ENCODE results near the gene LETM1. TPM values are rescaled to one million over a fixed set of nuclear protein-coding genes. Genes with fewer than 3 reads are reported as not detected.

The LETM1 gene
- total and polyA plus RNA-seq, 8 donors = 5.3 to 255 (median 52.1) TPM

GRCh38 chr4:1843852-1844251, 12.1 kb downstream of the LETM1 start:
- H3K9me3 ChIP-seq = no peaks in the 10 kb centered on the region
- TF ChIP-seq POLR2AphosphoS5 (IDR thresholded peaks at IDR 0.05) (no peak), POLR2A (IDR thresholded peaks at IDR 0.05) (no peak), EP300 (IDR thresholded peaks at IDR 0.05) (no peak)
- H3K4me3 ChIP-seq = no peak overlapping the region
- 73 to 85% (median 79%) methylated on average over 8 to 10 of the region's 10 CpGs for WGBS, 5 donors
- peaks cover 50 to 99% (median 93%) of the 10 kb centered on the region in 4 donors for H3K36me3 ChIP-seq
- no peaks in the 10 kb centered on the region for H3K27me3 ChIP-seq
- no peak for DNase-seq
- intact Hi-C loops (cut with DNase I; ENCODE audit: low total_unique reads) = no loop called here
- H3K27ac ChIP-seq = peak overlapping the region in 1 of 5 donors; percentile 2
- peaks cover 0 to 21% (median 9%) of the 10 kb centered on the region in 4 donors for H3K4me1 ChIP-seq

DNA sequence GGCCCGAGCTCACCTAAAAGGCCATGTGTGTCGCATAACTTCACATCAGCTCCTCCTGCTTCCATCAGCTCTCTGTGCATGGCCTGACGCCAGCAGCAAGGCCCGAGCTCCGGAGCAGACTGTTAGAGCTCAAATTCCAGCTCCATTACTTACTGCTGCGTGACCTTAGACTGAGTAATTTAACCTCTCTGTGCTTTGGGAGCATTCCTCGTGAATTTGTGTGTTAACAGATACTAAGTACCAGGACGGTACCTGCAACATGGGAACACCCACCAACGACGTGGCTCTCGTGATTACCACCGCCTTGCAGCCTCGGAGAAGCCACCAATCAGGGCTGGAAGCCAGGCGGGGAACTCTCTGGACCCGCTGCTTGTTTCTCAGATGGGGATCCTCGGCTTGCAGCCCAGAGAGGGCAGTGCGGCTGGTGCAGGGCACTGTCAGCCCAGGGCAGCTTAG, 12.9 kb downstream of the LETM1 start:
- no peaks in the 10 kb centered on the region for H3K27me3 ChIP-seq
- DNase-seq = no peak
- 84 to 87% (median 85%) methylated on average over 16 to 17 of the region's 17 CpGs for WGBS, 5 donors
- peak overlapping the region in 1 of 5 donors; percentile 2 for H3K27ac ChIP-seq
- H3K9me3 ChIP-seq = no peaks in the 10 kb centered on the region
- intact Hi-C loops (cut with DNase I; ENCODE audit: low total_unique reads) = no loop called here
- TF ChIP-seq EP300 (IDR thresholded peaks at IDR 0.05) (no peak), CTCF (IDR thresholded peaks at IDR 0.05) (no peak), POLR2AphosphoS5 (IDR thresholded peaks at IDR 0.05) (no peak), POLR2A (IDR thresholded peaks at IDR 0.05) (no peak)
- H3K36me3 ChIP-seq = peaks cover 59 to 99% (median 96%) of the 10 kb centered on the region in 4 donors
- H3K4me3 ChIP-seq = no peak overlapping the region
- peaks cover 0 to 21% (median 9%) of the 10 kb centered on the region in 4 donors for H3K4me1 ChIP-seq

DNA sequence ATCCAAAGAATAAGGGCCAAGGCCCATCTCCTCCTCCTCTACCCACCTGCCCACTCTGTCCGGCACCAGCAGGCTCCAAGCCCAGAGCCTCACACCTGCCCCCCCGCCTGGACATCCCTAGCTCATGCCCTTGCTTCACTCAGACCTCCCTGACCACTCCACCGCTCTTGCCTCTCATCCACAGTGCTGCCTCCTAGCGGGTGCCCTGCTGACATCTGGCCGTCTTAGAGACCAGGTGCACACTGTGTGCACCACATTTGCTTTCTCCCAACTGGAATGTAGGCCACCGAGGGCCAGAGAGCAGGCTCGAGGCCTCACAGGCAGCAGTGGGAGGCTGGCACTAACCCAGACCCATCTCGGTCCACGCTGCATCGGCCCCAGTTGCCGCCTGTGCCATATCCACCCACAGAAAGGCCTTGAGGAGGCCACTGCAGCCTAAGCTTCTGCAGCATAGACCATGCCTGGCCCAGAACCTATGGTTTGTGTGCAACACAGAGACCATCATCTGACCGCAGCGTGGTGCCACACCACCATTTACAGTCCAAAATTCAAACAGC, 13.5 kb downstream of the LETM1 start:
- WGBS, 5 donors = 90 to 94% (median 92%) methylated on average over 7 to 13 of the region's 13 CpGs
- no peak for DNase-seq
- Histone ChIP-seq H3K4me1 (peaks cover 0 to 21% (median 9%) of the 10 kb centered on the region in 4 donors), H3K4me3 (no peak overlapping the region), H3K27me3 (no peaks in the 10 kb centered on the region), H3K27ac (no peak overlapping the region), H3K36me3 (peaks cover 60 to 99% (median 96%) of the 10 kb centered on the region in 4 donors), H3K9me3 (no peaks in the 10 kb centered on the region)
- no peak for TF ChIP-seq POLR2AphosphoS5 (IDR thresholded peaks at IDR 0.05)
- TF ChIP-seq EP300 (IDR thresholded peaks at IDR 0.05) = no peak
- TF ChIP-seq POLR2A (IDR thresholded peaks at IDR 0.05) = no peak
- TF ChIP-seq CTCF (IDR thresholded peaks at IDR 0.05) = no peak
- intact Hi-C loops (cut with DNase I; ENCODE audit: low total_unique reads) = no loop called here

- no peaks in the 10 kb centered on the region for H3K27me3 ChIP-seq
- intact Hi-C loops (cut with DNase I; ENCODE audit: low total_unique reads) = no loop called here
- DNase-seq = no peak
- no peak overlapping the region for H3K27ac ChIP-seq
- peaks cover 60 to 99% (median 96%) of the 10 kb centered on the region in 4 donors for H3K36me3 ChIP-seq
- TF ChIP-seq POLR2A (IDR thresholded peaks at IDR 0.05) = no peak
- TF ChIP-seq CTCF (IDR thresholded peaks at IDR 0.05) = no peak
- WGBS, 5 donors = 85 to 88% (median 86%) methylated on average over 9 of the region's 9 CpGs
- H3K4me3 ChIP-seq = no peak overlapping the region
- H3K4me1 ChIP-seq = peaks cover 0 to 21% (median 9%) of the 10 kb centered on the region in 4 donors
- no peaks in the 10 kb centered on the region for H3K9me3 ChIP-seq
Measured at GRCh38 chr4:1841887-1842210, 14.1 kb downstream of the LETM1 start.

DNA sequence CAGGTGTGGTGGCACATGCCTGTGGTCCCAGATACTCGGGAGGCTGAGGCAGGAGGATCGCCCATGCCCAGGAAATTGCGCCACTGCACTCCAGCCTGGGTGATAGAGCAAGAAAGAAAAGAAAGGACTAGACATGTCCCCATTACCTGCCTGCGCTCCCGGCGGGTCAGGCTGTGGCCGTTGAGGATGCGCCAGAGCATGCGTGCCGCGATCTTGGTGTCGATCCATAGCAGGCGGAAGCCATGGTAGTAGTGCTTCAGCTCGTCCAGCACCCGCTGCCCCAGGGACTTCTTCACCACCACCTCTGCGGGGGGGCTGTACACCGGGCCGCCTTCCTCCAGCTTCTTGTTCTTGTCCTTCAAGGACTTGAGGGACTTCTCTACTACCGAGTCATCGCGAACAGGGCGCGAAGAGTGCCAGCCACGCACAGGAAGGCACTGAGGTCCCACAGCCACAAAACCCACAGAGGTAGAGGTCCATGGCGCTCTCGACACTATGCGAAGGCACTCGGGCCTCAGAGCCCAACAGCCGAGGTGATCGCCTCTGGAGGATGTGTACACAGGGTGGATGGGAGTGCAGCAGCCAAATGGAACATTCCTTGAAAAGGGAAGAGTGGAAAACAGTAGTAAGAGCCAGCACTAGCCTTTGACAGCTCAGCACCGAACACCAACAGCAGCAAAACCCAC, 14.6 kb downstream of the LETM1 start:
- H3K4me1 ChIP-seq = peaks cover 0 to 21% (median 9%) of the 10 kb centered on the region in 4 donors
- no peak overlapping the region for H3K4me3 ChIP-seq
- DNase-seq = no peak
- no peak overlapping the region for H3K27ac ChIP-seq
- intact Hi-C loops (cut with DNase I; ENCODE audit: low total_unique reads) = no loop called here
- WGBS, 5 donors = 84 to 92% (median 88%) methylated on average over 30 to 31 of the region's 31 CpGs
- no peaks in the 10 kb centered on the region for H3K9me3 ChIP-seq
- H3K36me3 ChIP-seq = peaks cover 60 to 99% (median 96%) of the 10 kb centered on the region in 4 donors
- H3K27me3 ChIP-seq = no peaks in the 10 kb centered on the region
- no peak for TF ChIP-seq POLR2A (IDR thresholded peaks at IDR 0.05)
- TF ChIP-seq EP300 (IDR thresholded peaks at IDR 0.05) = no peak
- no peak for TF ChIP-seq CTCF (IDR thresholded peaks at IDR 0.05)
- no peak for TF ChIP-seq POLR2AphosphoS5 (IDR thresholded peaks at IDR 0.05)

All from stomach (tissue), 9 donors.